GM15510 (cell line): ENCODE data around the gene MPRIP.
A peak's percentile ranks its signal among the peaks of the same experiment; 100 is the strongest.

Experiments
- POLR2A ChIP-seq: IDR thresholded peaks from 3 replicates; pipeline ENCODE4 v1.6.1; 2011; ENCODE audit warnings: borderline replicate concordance; ENCODE audit not compliant: insufficient read length; ENCODE audit errors: extremely low read depth

The MPRIP gene, protein sequence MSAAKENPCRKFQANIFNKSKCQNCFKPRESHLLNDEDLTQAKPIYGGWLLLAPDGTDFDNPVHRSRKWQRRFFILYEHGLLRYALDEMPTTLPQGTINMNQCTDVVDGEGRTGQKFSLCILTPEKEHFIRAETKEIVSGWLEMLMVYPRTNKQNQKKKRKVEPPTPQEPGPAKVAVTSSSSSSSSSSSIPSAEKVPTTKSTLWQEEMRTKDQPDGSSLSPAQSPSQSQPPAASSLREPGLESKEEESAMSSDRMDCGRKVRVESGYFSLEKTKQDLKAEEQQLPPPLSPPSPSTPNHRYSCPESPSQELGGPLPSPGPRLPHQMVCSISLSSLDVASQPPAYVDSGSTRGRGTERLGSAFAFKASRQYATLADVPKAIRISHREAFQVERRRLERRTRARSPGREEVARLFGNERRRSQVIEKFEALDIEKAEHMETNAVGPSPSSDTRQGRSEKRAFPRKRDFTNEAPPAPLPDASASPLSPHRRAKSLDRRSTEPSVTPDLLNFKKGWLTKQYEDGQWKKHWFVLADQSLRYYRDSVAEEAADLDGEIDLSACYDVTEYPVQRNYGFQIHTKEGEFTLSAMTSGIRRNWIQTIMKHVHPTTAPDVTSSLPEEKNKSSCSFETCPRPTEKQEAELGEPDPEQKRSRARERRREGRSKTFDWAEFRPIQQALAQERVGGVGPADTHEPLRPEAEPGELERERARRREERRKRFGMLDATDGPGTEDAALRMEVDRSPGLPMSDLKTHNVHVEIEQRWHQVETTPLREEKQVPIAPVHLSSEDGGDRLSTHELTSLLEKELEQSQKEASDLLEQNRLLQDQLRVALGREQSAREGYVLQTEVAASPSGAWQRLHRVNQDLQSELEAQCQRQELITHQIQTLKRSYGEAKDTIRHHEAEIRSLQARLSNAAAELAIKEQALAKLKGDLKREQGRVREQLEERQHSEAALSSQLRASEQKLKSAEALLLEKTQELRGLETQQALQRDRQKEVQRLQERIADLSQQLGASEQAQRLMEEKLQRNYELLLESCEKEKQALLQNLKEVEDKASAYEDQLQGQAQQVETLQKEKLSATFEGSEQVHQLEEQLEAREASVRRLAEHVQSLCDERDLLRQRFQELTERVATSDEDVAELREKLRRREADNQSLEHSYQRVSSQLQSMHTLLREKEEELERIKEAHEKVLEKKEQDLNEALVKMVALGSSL (N-terminal part only)

GRCh38 chr17:17042384-17042736 lies at the start of gene MPRIP:
MPRIP (plus strand) TSS chr17:17042457; CDS start chr17:17042849, 392 bp downstream.
- peak; percentile 62 for TF ChIP-seq POLR2A

DNA sequence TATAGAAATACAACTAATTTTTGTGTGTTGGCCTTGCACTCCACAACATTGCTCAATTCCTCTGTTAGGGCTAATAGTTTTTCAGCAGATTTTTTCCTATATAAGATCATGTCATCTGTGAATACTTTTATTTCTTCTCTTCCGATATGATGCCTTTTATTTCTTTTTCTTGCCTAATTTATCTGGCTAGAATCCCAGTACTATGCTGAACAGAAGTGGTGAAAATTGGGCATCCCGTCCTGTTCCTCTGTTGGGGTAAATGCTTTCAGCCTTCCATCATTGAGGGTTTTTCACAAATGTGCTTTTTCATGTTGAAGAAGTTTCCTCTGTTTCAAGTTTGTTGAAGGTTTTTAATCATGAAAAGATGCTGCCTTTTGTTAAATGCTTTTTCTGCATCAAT lies 47.6 kb upstream of the MPRIP start:
- TF ChIP-seq POLR2A = no peak

- no peak for TF ChIP-seq POLR2A
Measured at GRCh38 chr17:16995930-16996329, 46.3 kb upstream of the MPRIP start.

DNA sequence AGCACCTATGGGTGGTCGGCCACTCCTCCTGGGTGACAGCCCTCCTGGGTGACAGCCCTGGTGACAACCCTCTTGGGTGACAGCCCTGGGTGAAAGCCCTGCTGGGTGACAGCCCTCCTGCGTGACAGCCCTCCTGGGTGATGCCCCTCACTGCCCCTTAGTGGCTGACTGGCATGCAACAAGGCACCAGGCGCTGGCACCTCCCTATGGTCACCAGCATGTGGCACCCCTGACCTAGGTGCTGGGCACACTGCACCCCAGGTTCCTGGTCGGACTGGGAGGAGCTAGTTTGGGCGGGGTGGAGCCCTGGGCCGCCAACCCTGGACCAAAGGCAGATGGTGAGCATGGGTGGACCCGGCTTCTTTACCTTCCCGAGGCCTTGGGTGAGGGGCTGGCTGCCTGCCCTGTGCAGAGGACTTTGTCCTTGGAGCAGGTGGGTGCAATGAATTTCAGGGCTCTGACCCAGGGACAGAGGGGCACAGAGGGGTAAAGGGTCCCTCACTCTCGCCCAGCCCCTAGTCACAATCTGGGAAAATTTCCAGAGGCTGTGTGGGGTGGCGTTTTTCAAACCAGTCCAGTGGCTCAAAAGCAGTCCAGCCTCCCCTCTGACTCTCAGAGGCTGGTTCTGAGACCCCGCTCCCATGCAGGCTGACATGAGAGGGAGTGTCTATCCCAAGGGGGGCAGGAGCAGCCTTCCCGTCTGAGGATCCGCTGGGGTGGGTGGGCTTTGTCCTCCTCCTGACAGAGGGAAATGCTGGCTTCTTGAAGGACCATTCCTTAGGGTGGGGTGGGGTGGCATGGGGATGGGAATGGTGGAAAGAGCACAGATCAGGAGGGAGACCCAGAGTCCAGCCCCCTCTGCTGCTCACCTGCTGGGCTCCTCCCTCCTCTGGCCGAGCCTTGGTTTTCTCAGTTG lies 44.5 kb upstream of the MPRIP start:
- no peak for TF ChIP-seq POLR2A

DNA sequence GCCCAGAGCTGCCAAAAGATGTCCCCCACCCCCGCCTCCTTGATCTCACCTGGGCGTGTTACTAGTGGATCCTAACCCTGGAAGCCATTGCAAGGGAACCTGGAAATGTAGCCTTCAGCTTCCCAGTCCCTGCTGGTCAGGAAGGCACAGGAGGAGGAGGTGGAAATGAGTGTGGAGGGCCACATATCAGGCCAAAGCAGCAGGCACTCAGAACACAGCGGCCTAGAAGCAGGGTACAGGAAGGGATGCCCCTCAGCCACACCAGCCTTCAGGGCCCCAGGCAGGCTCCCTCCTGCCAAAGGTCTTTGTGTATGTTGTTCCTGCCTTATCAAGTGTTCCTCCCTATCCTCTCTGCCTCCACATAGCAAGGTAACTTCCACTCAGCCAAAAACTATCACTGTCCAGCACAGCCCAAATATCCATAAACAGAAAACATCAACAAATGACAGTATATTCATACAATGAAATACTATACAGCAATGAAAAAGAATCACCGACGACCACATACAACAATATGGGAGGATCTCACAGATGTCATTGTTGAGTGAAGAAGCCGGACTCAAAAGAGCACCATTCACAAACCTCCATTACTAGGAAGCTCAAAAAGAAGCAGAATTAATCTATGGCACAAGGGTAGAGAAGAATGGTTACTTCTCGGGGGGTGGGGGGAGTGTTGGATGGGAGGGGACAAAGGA lies 42.2 kb upstream of the MPRIP start:
- TF ChIP-seq POLR2A = no peak

GRCh38 chr17:17001076-17001777 lies 41.0 kb upstream of the MPRIP start:
- no peak for TF ChIP-seq POLR2A

DNA sequence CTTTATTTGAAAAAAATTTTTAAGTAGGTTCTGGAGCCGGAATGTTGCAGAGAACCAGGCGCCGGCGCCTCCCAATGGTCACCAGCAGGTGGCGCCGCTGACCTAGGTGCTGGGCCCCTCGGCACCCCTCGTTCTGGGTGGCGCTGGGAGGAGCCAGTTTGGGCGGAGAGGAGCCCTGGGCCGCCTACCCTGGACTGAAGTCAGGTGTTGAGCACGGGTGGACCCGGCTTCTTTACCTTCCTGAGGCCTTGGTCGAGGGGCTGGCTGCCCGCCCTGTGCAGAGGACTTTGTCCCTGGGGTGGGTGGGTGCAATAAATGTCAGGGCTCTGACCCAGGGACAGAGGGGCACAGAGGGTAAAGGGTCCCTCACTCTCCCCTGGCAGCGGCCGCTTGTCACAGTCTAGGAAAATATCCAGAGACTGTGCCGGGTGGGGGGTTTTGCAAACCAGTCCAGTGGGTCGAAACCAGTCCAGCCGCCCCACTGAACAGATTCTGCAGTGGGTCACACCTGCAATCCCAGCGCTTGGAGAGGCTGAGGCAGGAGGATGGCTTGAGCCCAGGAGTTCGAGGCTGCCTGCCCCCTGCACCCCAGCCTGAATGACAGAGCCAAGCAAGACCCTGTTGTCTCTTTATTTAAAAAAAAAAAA lies 40.3 kb upstream of the MPRIP start:
- no peak for TF ChIP-seq POLR2A

DNA sequence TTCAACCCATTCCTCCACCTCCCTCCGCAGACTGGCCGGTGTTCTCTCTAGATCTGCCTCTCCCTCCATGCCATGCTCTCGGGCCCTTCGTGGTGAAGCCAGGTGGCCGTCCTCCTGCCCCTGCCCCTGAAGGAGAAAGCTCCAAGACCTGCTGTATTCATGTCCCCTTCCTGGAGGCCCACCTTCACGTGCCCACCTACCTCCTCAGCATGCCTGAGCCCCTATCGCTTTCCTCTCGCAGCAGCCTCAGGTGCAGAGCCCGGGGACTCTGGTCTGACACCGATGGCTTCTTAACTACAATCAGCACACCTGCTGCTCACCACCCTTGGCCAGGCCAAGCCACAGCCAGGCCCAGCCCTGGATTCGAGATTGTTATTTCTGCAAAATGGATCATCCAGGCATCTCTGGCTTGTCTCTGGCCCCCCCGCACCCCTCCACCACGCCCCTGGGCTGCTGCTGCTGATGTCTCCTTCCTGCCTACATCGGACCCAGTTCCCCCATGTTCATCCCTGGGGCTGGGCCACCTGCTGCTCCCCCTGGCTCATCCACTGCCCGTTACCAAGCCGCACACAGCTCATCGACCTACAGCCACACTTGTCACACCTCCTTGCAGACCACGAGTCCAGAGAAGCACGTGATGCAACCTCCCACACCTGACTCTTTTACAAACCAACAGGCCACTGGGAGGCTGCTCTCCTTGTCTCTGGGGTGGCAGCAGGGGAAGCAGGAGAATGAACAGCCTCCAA lies 37.8 kb upstream of the MPRIP start:
- TF ChIP-seq POLR2A = no peak

- no peak for TF ChIP-seq POLR2A
Measured at GRCh38 chr17:17015230-17015629, 27.0 kb upstream of the MPRIP start.

DNA sequence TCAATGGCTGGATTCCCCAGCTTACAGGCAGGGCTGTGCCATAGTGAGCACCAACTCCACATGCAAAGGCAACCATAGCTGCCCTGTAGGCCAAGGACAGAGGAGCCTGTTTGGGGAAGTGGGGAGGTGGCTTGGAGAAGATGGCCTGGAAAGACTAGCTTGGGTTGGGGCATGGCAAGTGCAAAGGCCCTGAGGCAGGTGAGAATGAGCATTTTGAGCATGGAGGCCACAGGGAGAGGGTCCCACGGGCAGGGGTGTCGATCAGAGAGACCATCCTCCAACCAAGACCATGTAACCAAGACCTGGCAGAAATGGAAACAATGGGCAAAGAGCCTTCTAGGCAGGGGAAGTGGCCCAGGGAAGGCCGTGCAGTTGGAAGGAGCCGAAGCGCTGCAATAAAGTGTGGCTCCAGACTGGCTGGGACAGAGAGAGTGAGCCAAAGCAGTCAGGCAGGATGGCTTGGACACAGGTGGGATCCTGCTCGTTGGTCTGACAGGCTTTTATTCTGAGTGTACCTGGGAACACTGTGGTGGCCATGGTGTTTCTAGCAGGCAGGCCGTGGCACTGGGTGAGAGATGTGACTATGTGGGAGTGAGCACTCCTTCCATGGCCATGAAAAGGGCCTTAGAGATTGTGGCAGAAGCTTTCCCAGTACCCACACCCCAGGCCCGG lies 24.8 kb upstream of the MPRIP start:
- TF ChIP-seq POLR2A = no peak

DNA sequence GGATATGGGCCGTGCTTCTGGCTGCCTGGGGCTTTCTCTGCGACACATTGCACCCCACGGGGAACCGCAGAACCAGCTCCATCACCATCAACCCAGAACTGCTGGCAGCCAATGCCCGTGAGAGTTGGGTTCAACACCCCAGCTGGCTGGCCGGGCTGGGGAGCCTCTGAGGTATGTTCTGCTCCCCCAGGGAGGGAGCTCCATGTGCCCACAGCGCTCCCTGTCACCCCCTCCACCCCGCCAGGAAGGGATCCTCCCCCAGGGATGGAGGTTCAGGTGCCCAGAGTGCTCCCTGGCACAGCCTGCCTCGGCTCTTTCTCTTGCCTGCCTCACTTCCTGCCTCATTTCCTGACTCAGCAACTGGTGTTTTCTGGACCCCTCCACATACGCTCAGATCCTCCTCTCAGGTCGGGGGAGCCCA lies 24.2 kb upstream of the MPRIP start:
- no peak for TF ChIP-seq POLR2A
